ENCODE data around the gene CCNF. TPM values are rescaled to one million over a fixed set of nuclear protein-coding genes. Genes with fewer than 3 reads are reported as not detected.

The CCNF gene
- total RNA-seq, 4 donors from 2014 or later: 5.6 to 17.7 (median 11.3) TPM

GRCh38 chr16:2473999-2474876 is 45.0 kb downstream of the CCNF start:
- TF ChIP-seq POLR2A (IDR thresholded peaks at IDR 0.05): peak in 1 of 2 donors; percentile 64
- no peak for TF ChIP-seq CTCF (IDR thresholded peaks at IDR 0.05)
- intact Hi-C loops (cut with DNase I; ENCODE audit: low total_unique reads): no loop called here
- no peak for DNase-seq (ENCODE audit: low spot score in 2 of 2)
- peak overlapping the region; percentile 51 for H3K4me3 ChIP-seq (ENCODE audit: low read depth, poor library complexity, severe bottlenecking)
- 0% methylated on average over 40 to 56 of the region's 100 CpGs for WGBS, 2 donors

- WGBS, 2 donors: 0 to 4% methylated on average over 3 to 5 of the region's 77 CpGs
- intact Hi-C loops (cut with DNase I; ENCODE audit: low total_unique reads): no loop called here
These were observed 45.7 kb downstream of the CCNF start, which contains the start of gene TBC1D24 for GRCh38 chr16:2474877-2475412. Gene TBC1D24, plus strand, starts transcription at chr16:2475127. Its CDS starts 21,022 bp downstream, at chr16:2496149.

GRCh38 chr16:2475413-2476344 is 46.4 kb downstream of the CCNF start:
- TF ChIP-seq POLR2A (IDR thresholded peaks at IDR 0.05): no peak
- TF ChIP-seq CTCF (IDR thresholded peaks at IDR 0.05): no peak
- intact Hi-C loops (cut with DNase I; ENCODE audit: low total_unique reads): no loop called here
- no peak for DNase-seq (ENCODE audit: low spot score in 2 of 2)
- WGBS, 2 donors: 20 to 38% methylated on average over 15 to 31 of the region's 55 CpGs
- peak overlapping the region; percentile 51 for H3K4me3 ChIP-seq (ENCODE audit: low read depth, poor library complexity, severe bottlenecking)

More at GRCh38 chr16:2474877-2475412, 45.7 kb downstream of the CCNF start, which contains the start of gene TBC1D24:
- TF ChIP-seq POLR2A (IDR thresholded peaks at IDR 0.05): no peak
- peak; percentile 71 to 95 for DNase-seq (ENCODE audit: low spot score in 2 of 2)
- peak within 1 kb of the TSS; percentile 51 for H3K4me3 ChIP-seq (ENCODE audit: low read depth, poor library complexity, severe bottlenecking)

GRCh38 chr16:2476345-2476720 is 47.1 kb downstream of the CCNF start:
- no peak for DNase-seq (ENCODE audit: low spot score in 2 of 2)
- H3K4me3 ChIP-seq (ENCODE audit: low read depth, poor library complexity, severe bottlenecking): no peak overlapping the region
- 82 to 94% methylated on average over 9 of the region's 9 CpGs for whole genome bisulfite sequencing, 2 donors
- intact Hi-C loops (cut with DNase I; ENCODE audit: low total_unique reads): no loop called here
- TF ChIP-seq POLR2A (IDR thresholded peaks at IDR 0.05) (no peak), CTCF (IDR thresholded peaks at IDR 0.05) (no peak)

GRCh38 chr16:2476741-2477140 is 47.5 kb downstream of the CCNF start:
- intact Hi-C loops (cut with DNase I; ENCODE audit: low total_unique reads): no loop called here
- DNase-seq (ENCODE audit: low spot score in 2 of 2): no peak
- TF ChIP-seq POLR2A (IDR thresholded peaks at IDR 0.05): no peak
- 81 to 84% methylated on average over 3 of the region's 3 CpGs for WGBS, 2 donors
- no peak overlapping the region for H3K4me3 ChIP-seq (ENCODE audit: low read depth, poor library complexity, severe bottlenecking)

GRCh38 chr16:2477327-2477726 is 48.1 kb downstream of the CCNF start:
- intact Hi-C loops (cut with DNase I; ENCODE audit: low total_unique reads): no loop called here
- 88 to 92% methylated on average over 3 of the region's 3 CpGs for WGBS, 2 donors

More at GRCh38 chr16:2477327-2477726, 48.1 kb downstream of the CCNF start:
- DNase-seq (ENCODE audit: low spot score in 2 of 2): no peak
- no peak overlapping the region for H3K4me3 ChIP-seq (ENCODE audit: low read depth, poor library complexity, severe bottlenecking)
- TF ChIP-seq CTCF (IDR thresholded peaks at IDR 0.05) (no peak), POLR2A (IDR thresholded peaks at IDR 0.05) (no peak)
